T-helper 2 cell (primary cell): ENCODE measurements around the gene TMEM121B.
A peak's percentile ranks its signal among the peaks of the same experiment; 100 is the strongest.

Source experiments
- DNase-seq, 5 experiments: peaks; one replicate each; pipeline versions ENCODE4 v3.0.0 to v3.0.0-alpha.2; 2012 to 2022

Gene TMEM121B

GRCh38 chr22:17087498-17088131 is 33.5 kb downstream of the TMEM121B start:
- DNase-seq, result peak in 3 of 5 experiments; percentile 23 to 87 (median 67)

- DNase-seq, result peak in 2 of 5 experiments; percentile 7 to 32
Measured at GRCh38 chr22:17086788-17087497, 34.2 kb downstream of the TMEM121B start.

DNA sequence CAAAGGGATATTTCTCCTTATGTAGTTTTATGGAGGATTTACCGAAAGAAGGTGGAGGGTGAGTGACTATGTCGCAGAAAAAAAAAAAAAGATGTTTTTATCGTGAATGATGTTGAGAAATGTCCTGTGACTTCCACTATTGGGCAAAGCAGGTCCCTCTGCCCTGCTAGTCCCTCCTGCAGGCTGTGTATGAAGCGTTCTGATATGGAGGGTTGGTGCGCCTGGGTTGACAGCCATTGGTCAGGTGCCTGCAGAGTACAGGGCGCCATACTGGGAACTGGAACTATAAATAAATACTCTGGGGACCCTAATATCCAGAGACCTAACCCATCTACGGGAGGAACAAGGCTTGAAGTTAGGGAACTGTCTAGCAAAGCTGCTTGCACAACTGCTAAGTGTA is 34.9 kb downstream of the TMEM121B start:
- DNase-seq, result peak in 1 of 5 experiments; percentile 31

GRCh38 chr22:17085277-17086181 is 35.6 kb downstream of the TMEM121B start:
- DNase-seq, result peak in 2 of 5 experiments; percentile 17 to 41

DNA sequence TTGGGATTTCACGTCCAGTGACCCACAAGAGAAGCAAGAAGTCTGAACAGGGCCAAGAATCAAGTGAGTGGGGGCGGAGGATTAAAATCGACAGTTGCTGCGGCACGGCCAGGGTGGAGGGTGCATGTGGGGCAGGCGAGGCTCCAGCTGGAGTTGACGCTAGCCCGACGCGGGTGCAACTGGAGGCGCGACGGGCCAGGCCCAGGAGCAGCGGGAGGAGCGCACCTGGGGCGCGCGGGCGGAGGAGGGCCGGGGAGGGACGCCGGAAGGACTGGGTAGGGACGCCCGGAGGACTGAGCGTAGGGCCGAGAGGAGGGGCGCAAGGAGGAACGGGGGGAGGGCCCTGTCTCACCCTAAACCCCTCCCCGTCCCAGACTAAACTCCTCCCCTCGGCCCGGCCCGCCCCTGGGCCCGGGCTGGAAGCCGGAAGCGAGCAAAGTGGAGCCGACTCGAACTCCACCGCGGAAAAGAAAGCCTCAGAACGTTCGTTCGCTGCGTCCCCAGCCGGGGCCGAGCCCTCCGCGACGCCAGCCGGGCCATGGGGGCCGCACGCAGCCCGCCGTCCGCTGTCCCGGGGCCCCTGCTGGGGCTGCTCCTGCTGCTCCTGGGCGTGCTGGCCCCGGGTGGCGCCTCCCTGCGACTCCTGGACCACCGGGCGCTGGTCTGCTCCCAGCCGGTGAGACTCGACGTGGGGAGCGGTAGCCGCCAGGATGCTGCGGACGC is 36.4 kb downstream of the TMEM121B start, which contains the start of gene IL17RA:
Gene IL17RA (plus strand): TSS at position 447 of the 723 bp plus-strand sequence. CDS start 92 bp downstream, at position 539.
- peak; percentile 83 to 93 (median 89) for DNase-seq

GRCh38 chr22:17083811-17084441 is 37.2 kb downstream of the TMEM121B start:
- DNase-seq, result no peak

DNA sequence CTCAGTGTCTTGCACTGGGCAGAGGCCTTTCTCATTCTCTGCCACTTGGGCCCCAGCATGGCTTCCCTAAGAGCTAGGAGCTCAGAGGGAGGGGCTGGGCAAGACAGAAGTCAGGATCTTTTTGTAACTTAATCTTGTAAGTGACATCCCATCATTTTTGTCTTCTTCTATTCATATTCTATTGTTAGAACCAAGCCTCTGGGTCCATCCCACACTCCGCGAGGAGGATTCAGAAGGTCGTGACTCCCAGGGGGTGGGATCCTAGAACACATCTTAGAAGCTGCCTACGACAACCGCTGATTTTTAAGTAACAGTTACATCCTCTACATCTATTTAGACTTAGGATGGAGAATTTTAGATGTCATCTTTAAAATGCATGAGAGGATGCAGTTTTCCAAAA is 37.9 kb downstream of the TMEM121B start:
- no peak for DNase-seq

DNA sequence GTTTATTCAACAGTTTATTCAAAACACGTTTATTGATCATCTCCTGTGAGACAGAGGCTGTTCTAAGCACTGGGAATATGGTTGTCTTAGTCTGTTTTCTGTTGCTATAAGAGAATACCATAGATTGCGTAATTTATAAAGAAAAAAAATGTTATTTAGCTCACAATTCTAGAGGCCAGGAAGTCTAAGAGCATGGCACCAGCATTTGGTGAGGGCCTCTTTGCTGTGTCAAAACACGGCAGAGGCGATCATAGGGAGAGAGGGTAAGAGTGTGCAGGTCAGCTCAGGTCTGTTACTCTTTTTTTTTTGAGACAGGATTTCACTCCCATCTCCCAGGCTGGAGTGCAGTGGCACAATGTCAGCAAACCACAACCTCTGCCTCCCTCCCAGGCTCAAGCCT is 41.6 kb downstream of the TMEM121B start:
- no peak for DNase-seq

DNA sequence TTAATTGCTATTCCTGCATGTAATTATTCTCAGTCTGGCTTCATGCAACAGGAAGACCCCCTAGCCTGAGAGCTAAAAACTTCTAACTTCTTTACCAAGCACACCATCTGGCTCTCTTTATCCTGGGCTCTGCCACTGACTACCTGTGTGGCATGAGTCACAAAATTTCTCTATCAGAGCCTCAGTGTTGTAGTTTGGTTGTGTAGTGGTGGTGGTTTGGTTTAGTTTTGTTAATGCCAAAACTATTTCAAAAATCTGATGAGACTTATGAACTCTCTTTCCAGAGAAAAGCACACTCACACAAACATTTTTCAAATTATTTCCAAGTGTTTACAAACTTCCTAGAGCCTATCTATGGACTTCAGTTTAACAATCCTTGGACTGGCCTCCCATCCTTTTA is 43.9 kb downstream of the TMEM121B start:
- DNase-seq, result no peak

- DNase-seq, result no peak
Measured at GRCh38 chr22:17074648-17075002, 46.5 kb downstream of the TMEM121B start.

DNA sequence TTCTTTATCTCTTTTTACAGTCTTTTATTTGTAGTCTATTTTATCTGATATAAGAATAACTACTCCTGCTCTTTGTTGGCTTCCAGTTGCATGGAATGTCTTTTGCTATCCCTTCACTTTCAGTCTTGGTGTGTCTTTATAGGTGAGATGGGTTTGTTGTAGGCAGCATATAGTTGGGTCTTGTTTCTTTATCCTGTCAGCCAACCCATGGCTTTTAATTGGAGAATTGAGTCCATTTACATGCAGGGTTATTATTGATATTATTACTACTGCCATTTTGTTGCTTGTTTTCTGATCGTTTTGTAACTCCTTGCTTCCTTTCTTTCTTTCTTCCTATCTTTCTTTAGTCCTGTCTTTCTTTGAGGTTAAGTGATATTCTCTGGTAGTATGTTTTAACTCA is 48.3 kb downstream of the TMEM121B start:
- no peak for DNase-seq
